Natural killer cell (primary cell): ENCODE data around the gene SLC52A1. TPM values are rescaled to one million over a fixed set of nuclear protein-coding genes. Genes with fewer than 3 reads are reported as not detected.

Source experiments
- ATAC-seq, 3 donors: fragments of 150-1000 bp in 2 of 3; fragments of 200-7000 bp in 1 of 3; cut with Tn5 transposase; 1 replicate in 1 of 3; 2 replicates in 2 of 3; pipeline ENCODE4 v1.10.0; 2021; ENCODE audit warnings: mild to moderate bottlenecking in 2 of 3, moderate library complexity in 2 of 3
- DNase-seq, 2 donors: peaks; one replicate each; pipeline versions ENCODE4 v3.0.0 to v3.0.0-alpha.2; 2013 to 2021; ENCODE audit warnings: mixed read lengths in 1 of 2
- H3K27ac ChIP-seq: one replicate; pipeline ENCODE4 v1.5.1; 2013; ENCODE audit warnings: mild to moderate bottlenecking, low read length
- H3K27me3 ChIP-seq: one replicate; pipeline ENCODE4 v1.6.1; 2013; ENCODE audit warnings: low read length; ENCODE audit not compliant: control insufficient read depth, insufficient read depth
- H3K36me3 ChIP-seq: one replicate; pipeline ENCODE4 v1.6.1; 2013; ENCODE audit warnings: low read length; ENCODE audit not compliant: control insufficient read depth, insufficient read depth
- H3K4me1 ChIP-seq: one replicate; pipeline ENCODE4 v1.6.1; 2013; ENCODE audit warnings: low read length; ENCODE audit not compliant: control insufficient read depth, insufficient read depth
- H3K4me3 ChIP-seq: one replicate; pipeline ENCODE4 v1.5.1; 2013; ENCODE audit warnings: low read length
- H3K9me3 ChIP-seq: one replicate; pipeline ENCODE4 v1.6.1; 2013; ENCODE audit warnings: low read length; ENCODE audit not compliant: control insufficient read depth, insufficient read depth
- H3K27ac Mint-ChIP-seq, 2 donors: one replicate each; pipeline ENCODE4 v1.8.0; 2022; ENCODE audit warnings: mild to moderate bottlenecking in 2 of 2, mixed read lengths in 2 of 2, moderate library complexity in 1 of 2
- H3K27me3 Mint-ChIP-seq, 2 donors: one replicate each; pipeline ENCODE4 v1.8.0; 2022; ENCODE audit warnings: low read depth in 2 of 2, mixed read lengths in 2 of 2
- H3K36me3 Mint-ChIP-seq: one replicate; pipeline ENCODE4 v1.8.0; 2022; ENCODE audit warnings: mixed read lengths
- H3K4me1 Mint-ChIP-seq, 2 donors: one replicate each; pipeline ENCODE4 v1.8.0; 2022; ENCODE audit warnings: mixed read lengths in 2 of 2
- H3K4me3 Mint-ChIP-seq: one replicate; pipeline ENCODE4 v1.8.0; 2022; ENCODE audit warnings: mild to moderate bottlenecking, moderate library complexity, mixed read lengths
- H3K9me3 Mint-ChIP-seq, 2 donors: one replicate each; pipeline ENCODE4 v1.8.0; 2022; ENCODE audit warnings: mixed read lengths in 2 of 2
- CTCF ChIP-seq: fragments of 200-600 bp; IDR thresholded peaks from one replicate; pipeline ENCODE4 v1.8.0; 2022; ENCODE audit warnings: antibody characterized with exemption
- WGBS: methylation state at CpG from one replicate; pipeline ENCODE4 v1.1.7; 2013; ENCODE audit warnings: missing lambda C conversion rate; ENCODE audit not compliant: insufficient coverage; 5-methylcytosine and 5-hydroxymethylcytosine counted together
- intact Hi-C: fragments of 100-400 bp; cut with micrococcal nuclease; formaldehyde crosslinking; loops from one replicate; pipeline ENCODE4 v1.14.2; 2022
- total RNA-seq, 4 donors: library from RNA; stranded (reverse); fragments of 120-200 nt in 1 of 4; gene quantifications; one replicate each; pipeline versions ENCODE4 v1.2.3 to v1.2.4, GENCODE V29; 2013 to 2022

SLC52A1 gene
- total RNA-seq, 3 donors from 2014 or later (not counting 1 experiment from before 2014, with no cell fraction given) = not detected

GRCh38 chr17:5027916-5028315 is 7.3 kb downstream of the SLC52A1 start:
- H3K36me3 Mint-ChIP-seq = no peaks in the 10 kb centered on the region
- peaks cover 6 to 20% of the 10 kb centered on the region in 2 donors for H3K4me1 Mint-ChIP-seq
- H3K9me3 Mint-ChIP-seq = no peaks in the 10 kb centered on the region
- no peak overlapping the region for H3K27ac Mint-ChIP-seq
- no peak for ATAC-seq
- H3K27me3 ChIP-seq = no peaks in the 10 kb centered on the region
- no peak overlapping the region for H3K27ac ChIP-seq
- no peak for DNase-seq
- no peaks in the 10 kb centered on the region for H3K9me3 ChIP-seq
- no peak for TF ChIP-seq CTCF
- no peak overlapping the region for H3K4me3 ChIP-seq
- no peak overlapping the region for H3K4me3 Mint-ChIP-seq
- peaks cover 14% of the 10 kb centered on the region for H3K4me1 ChIP-seq
- no peaks in the 10 kb centered on the region for H3K36me3 ChIP-seq
- no peaks in the 10 kb centered on the region for H3K27me3 Mint-ChIP-seq
- intact Hi-C loops = no loop called here
- WGBS = 84% methylated on average over 4 of the region's 5 CpGs

GRCh38 chr17:5027299-5027698 is 7.9 kb downstream of the SLC52A1 start:
- no peak for TF ChIP-seq CTCF
- Histone ChIP-seq H3K27me3 (no peaks in the 10 kb centered on the region), H3K27ac (no peak overlapping the region), H3K4me1 (peaks cover 14% of the 10 kb centered on the region), H3K9me3 (no peaks in the 10 kb centered on the region), H3K36me3 (peaks cover 5% of the 10 kb centered on the region), H3K4me3 (no peak overlapping the region)
- Mint-ChIP-seq H3K27me3 (no peaks in the 10 kb centered on the region), H3K4me1 (peaks cover 6 to 20% of the 10 kb centered on the region in 2 donors), H3K9me3 (no peaks in the 10 kb centered on the region), H3K4me3 (no peak overlapping the region), H3K36me3 (no peaks in the 10 kb centered on the region), H3K27ac (no peak overlapping the region)
- ATAC-seq = no peak
- intact Hi-C loops = no loop called here
- DNase-seq = no peak
- WGBS = 95% methylated on average over 6 of the region's 6 CpGs

DNA sequence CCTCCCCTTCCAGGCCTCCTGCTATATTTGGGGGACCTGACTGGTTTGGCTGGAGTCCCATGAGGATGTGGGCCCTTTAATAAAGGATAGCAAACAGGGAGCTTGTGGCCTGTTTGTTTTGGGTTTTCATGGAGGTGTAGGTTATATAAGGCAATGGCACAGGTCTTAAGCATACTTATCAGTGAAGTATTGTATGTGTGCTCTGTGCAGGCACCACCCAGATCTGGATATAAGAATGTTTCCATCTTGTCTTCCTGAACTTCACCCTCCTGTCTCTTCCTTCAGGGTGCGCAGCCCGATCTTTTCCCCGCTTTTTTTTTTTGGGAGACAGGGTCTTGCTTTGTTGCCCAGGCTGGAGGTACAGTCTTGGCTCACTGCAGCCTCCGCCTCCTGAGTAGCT is 10.6 kb downstream of the SLC52A1 start:
- Mint-ChIP-seq H3K4me3 (no peak overlapping the region), H3K4me1 (peaks cover 0 to 6% of the 10 kb centered on the region in 2 donors), H3K27me3 (no peaks in the 10 kb centered on the region), H3K36me3 (no peaks in the 10 kb centered on the region), H3K9me3 (no peaks in the 10 kb centered on the region), H3K27ac (no peak overlapping the region)
- peaks cover 16% of the 10 kb centered on the region for H3K36me3 ChIP-seq
- H3K27me3 ChIP-seq = no peaks in the 10 kb centered on the region
- ATAC-seq (no peak), DNase-seq (no peak)
- H3K27ac ChIP-seq = no peak overlapping the region
- no peaks in the 10 kb centered on the region for H3K4me1 ChIP-seq
- H3K9me3 ChIP-seq = no peaks in the 10 kb centered on the region
- 98% methylated on average over 4 of the region's 4 CpGs for WGBS
- TF ChIP-seq CTCF = no peak
- intact Hi-C loops = no loop called here
- H3K4me3 ChIP-seq = no peak overlapping the region

- no peaks in the 10 kb centered on the region for H3K27me3 Mint-ChIP-seq
- Histone ChIP-seq H3K36me3 (peaks cover 16% of the 10 kb centered on the region), H3K27ac (no peak overlapping the region), H3K4me3 (no peak overlapping the region), H3K9me3 (no peaks in the 10 kb centered on the region), H3K27me3 (no peaks in the 10 kb centered on the region), H3K4me1 (no peaks in the 10 kb centered on the region)
- TF ChIP-seq CTCF = no peak
- peaks cover 0 to 10% of the 10 kb centered on the region in 2 donors for H3K4me1 Mint-ChIP-seq
- no peak for ATAC-seq
- WGBS = 87% methylated on average over 28 of the region's 29 CpGs
- intact Hi-C loops = no loop called here
- no peaks in the 10 kb centered on the region for H3K9me3 Mint-ChIP-seq
- no peak overlapping the region for H3K27ac Mint-ChIP-seq
- H3K4me3 Mint-ChIP-seq = no peak overlapping the region
- no peak for DNase-seq
- H3K36me3 Mint-ChIP-seq = no peaks in the 10 kb centered on the region
These were observed 11.6 kb downstream of the SLC52A1 start for GRCh38 chr17:5023588-5024147.
